OCI-LY7 (cell line): Measurements from ENCODE around the gene FGF2. TPM values are rescaled to one million over a fixed set of nuclear protein-coding genes. Genes with fewer than 3 reads are reported as not detected.

Experiments
- BruUV-seq: library from RNA; stranded (reverse); fragments of 400-500 nt; replicated peaks from 2 replicates; lab custom pipeline; 2021; lab: Mats Ljungman, UMichigan
- CTCF ChIA-PET: fragments of 300-600 bp; sonication (Branson Sonifier 250); formaldehyde crosslinking; loops from one replicate; lab custom pipeline; 2022; ENCODE audit warnings: antibody characterized with exemption; ENCODE audit not compliant: unreplicated experiment; lab: Charles Lee
- POLR2A ChIA-PET: fragments of 300-600 bp; sonication (Branson Sonifier 250); formaldehyde crosslinking; loops from one replicate; lab custom pipeline; 2022; ENCODE audit warnings: antibody characterized with exemption; lab: Charles Lee
- DNase-seq: peaks from one replicate; pipeline ENCODE4 v3.0.0-alpha.2; 2015; ENCODE audit warnings: low spot score
- H2AFZ ChIP-seq: fragments of 200-600 bp; sonication (generic), shearing (Covaris generic); 2 replicates; pipeline ENCODE4 v1.6.1; 2014; ENCODE audit warnings: mild to moderate bottlenecking, antibody characterized with exemption, low read length, moderate library complexity
- H3K27ac ChIP-seq: fragments of 200-600 bp; sonication (generic); 2 replicates; pipeline ENCODE4 v1.5.1; 2014; ENCODE audit warnings: mixed run types, low read depth, mild to moderate bottlenecking, moderate library complexity, low read length, inconsistent platforms; ENCODE audit not compliant: poor library complexity, severe bottlenecking
- H3K36me3 ChIP-seq: fragments of 200-600 bp; sonication (generic); 2 replicates; pipeline ENCODE4 v1.6.1; 2014; ENCODE audit warnings: mild to moderate bottlenecking, antibody characterized with exemption, low read length, moderate library complexity, mixed read lengths; ENCODE audit not compliant: insufficient read depth
- H3K4me1 ChIP-seq: fragments of 200-600 bp; sonication (generic); 2 replicates; pipeline ENCODE4 v1.5.1; 2014; ENCODE audit warnings: mild to moderate bottlenecking, low read length; ENCODE audit not compliant: insufficient read depth, poor library complexity, severe bottlenecking
- H3K4me2 ChIP-seq: fragments of 200-600 bp; sonication (generic); 2 replicates; pipeline ENCODE4 v1.6.1; 2014; ENCODE audit warnings: mild to moderate bottlenecking, low read length
- H3K4me3 ChIP-seq: fragments of 200-600 bp; sonication (generic); 2 replicates; pipeline ENCODE4 v1.5.1; 2014; ENCODE audit warnings: mild to moderate bottlenecking, low read depth, low read length; ENCODE audit not compliant: poor library complexity, severe bottlenecking
- H3K79me2 ChIP-seq: fragments of 200-600 bp; sonication (generic); 2 replicates; pipeline ENCODE4 v1.6.1; 2016; ENCODE audit warnings: low read depth, mild to moderate bottlenecking, low read length, moderate library complexity, mixed read lengths; ENCODE audit not compliant: insufficient read depth
- H3K9me2 ChIP-seq: fragments of 200-600 bp; sonication (generic); 2 replicates; pipeline ENCODE4 v1.6.1; 2016; ENCODE audit warnings: mild to moderate bottlenecking, low read length, mixed read lengths; ENCODE audit not compliant: insufficient read depth
- H3K9me3 ChIP-seq: fragments of 200-600 bp; sonication (generic); 2 replicates; pipeline ENCODE4 v1.6.1; 2014; ENCODE audit warnings: mild to moderate bottlenecking, mixed run types, low read length, mixed read lengths
- H4K20me1 ChIP-seq: fragments of 200-600 bp; sonication (generic); 2 replicates; pipeline ENCODE4 v1.6.1; 2014; ENCODE audit warnings: mild to moderate bottlenecking, antibody characterized with exemption, low read length, moderate library complexity, mixed read lengths; ENCODE audit not compliant: insufficient read depth
- CTCF ChIP-seq: fragments of 200-600 bp; sonication (generic); conservative IDR thresholded peaks from 2 replicates; pipeline ENCODE4 v1.5.1; 2014; ENCODE audit warnings: mild to moderate bottlenecking, antibody characterized with exemption, low read length, moderate library complexity, mixed read lengths
- EZH2phosphoT487 ChIP-seq: fragments of 200-600 bp; sonication (generic); IDR thresholded peaks from 2 replicates; pipeline ENCODE4 v1.6.1; 2018; ENCODE audit warnings: low read depth, borderline replicate concordance, mild to moderate bottlenecking, mixed run types, antibody characterized with exemption, low read length, moderate library complexity, mixed read lengths
- intact Hi-C: fragments of 100-400 bp; cut with micrococcal nuclease; formaldehyde crosslinking; loops from one replicate; pipeline ENCODE4 v1.10.0; 2022; ENCODE audit not compliant: unreplicated experiment
- total RNA-seq, 2 experiments: library from RNA; depleted of rRNA in 1 of 2; stranded (reverse); fragments of >200 nt in 1 of 2; shearing (Covaris generic) in 1 of 2; gene quantifications; 2 replicates each; pipeline ENCODE4 v1.2.3, GENCODE V29; 2014 to 2022

The FGF2 gene
- total RNA-seq, 2 experiments from 2014 or later = 0.53 TPM; not detected in 1

- CTCF ChIA-PET = no interaction called here
These were observed 48.6 kb upstream of the FGF2 start for GRCh38 chr4:122777846-122778673.

DNA sequence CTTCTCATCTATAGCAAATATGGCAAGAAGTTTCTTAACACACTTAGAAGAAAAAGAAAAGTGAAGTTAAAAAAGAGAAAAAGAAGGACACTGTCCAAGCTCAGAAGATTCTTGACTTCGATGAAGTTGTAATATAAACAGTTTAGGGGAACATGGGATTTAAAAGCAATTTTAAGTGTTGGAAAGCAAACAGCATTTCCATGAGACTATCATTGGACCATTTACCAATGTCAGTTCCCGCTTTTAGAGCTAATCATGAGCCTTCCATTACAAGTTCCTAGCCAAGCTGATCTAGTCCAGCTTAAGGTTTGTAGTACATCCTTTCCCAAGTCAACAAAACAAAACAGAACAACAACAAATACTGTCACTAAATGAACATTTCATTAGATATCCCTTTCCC lies 45.1 kb upstream of the FGF2 start:
- Histone ChIP-seq H3K79me2 (no peaks in the 10 kb centered on the region), H3K9me3 (no peaks in the 10 kb centered on the region), H3K9me2 (no peaks in the 10 kb centered on the region), H3K4me1 (no peaks in the 10 kb centered on the region), H3K27ac (no peak overlapping the region), H2AFZ (no peak overlapping the region), H3K4me2 (no peak overlapping the region), H3K36me3 (no peaks in the 10 kb centered on the region), H4K20me1 (no peaks in the 10 kb centered on the region), H3K4me3 (no peak overlapping the region)
- TF ChIP-seq EZH2phosphoT487 = no peak
- TF ChIP-seq CTCF = no peak
- no TSS peak for BruUV-seq
- intact Hi-C loops = no loop called here
- CTCF ChIA-PET = no interaction called here
- no peak for DNase-seq
- POLR2A ChIA-PET = interaction anchor here (0.7 to 1.9 kb wide), 3 partner anchors 8 to 72 kb away, joined by 4 read pairs; no protein-coding TSS in a partner anchor

More at GRCh38 chr4:122777846-122778673, 48.6 kb upstream of the FGF2 start:
- Histone ChIP-seq H3K79me2 (no peaks in the 10 kb centered on the region), H2AFZ (no peak overlapping the region), H3K36me3 (no peaks in the 10 kb centered on the region), H3K9me3 (no peaks in the 10 kb centered on the region), H3K4me3 (no peak overlapping the region), H3K4me1 (no peaks in the 10 kb centered on the region), H3K4me2 (no peak overlapping the region), H3K9me2 (no peaks in the 10 kb centered on the region), H4K20me1 (no peaks in the 10 kb centered on the region), H3K27ac (no peak overlapping the region)
- POLR2A ChIA-PET = interaction anchor here (1.3 kb wide), 1 partner anchor 11 kb away, joined by 3 read pairs; no protein-coding TSS in a partner anchor
- TF ChIP-seq EZH2phosphoT487 (no peak), CTCF (no peak)
- intact Hi-C loops = no loop called here
- DNase-seq = no peak
- no TSS peak for BruUV-seq
